ENCODE results near the gene IQGAP3.

Gene IQGAP3

DNA sequence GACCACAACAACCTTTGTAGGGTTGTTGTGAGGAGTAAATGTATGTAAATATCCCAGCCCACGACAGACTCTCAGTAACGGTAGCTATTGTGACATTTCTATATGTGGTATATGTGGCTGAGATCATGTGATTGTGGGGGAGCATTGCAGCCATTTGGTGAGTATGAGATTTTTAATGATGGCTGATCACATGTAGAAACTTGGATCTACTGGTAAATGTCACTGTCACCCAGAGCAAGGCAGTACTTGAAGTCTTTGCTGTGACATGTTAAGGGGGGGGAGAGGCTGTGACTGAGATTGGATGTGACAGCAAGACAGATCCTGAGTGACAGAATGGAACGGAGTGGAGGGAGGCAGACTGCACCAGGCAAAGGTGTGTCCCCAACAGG is 47.9 kb downstream of the IQGAP3 start:
- TF ChIP-seq, protein P1, sequence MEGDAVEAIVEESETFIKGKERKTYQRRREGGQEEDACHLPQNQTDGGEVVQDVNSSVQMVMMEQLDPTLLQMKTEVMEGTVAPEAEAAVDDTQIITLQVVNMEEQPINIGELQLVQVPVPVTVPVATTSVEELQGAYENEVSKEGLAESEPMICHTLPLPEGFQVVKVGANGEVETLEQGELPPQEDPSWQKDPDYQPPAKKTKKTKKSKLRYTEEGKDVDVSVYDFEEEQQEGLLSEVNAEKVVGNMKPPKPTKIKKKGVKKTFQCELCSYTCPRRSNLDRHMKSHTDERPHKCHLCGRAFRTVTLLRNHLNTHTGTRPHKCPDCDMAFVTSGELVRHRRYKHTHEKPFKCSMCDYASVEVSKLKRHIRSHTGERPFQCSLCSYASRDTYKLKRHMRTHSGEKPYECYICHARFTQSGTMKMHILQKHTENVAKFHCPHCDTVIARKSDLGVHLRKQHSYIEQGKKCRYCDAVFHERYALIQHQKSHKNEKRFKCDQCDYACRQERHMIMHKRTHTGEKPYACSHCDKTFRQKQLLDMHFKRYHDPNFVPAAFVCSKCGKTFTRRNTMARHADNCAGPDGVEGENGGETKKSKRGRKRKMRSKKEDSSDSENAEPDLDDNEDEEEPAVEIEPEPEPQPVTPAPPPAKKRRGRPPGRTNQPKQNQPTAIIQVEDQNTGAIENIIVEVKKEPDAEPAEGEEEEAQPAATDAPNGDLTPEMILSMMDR (IDR thresholded peaks at IDR 0.05; ENCODE audit: extremely low read depth, insufficient read depth, missing control alignments) = no peak
- DNase-seq (ENCODE audit: low spot score) = peak; percentile 46
- in situ Hi-C loops (cut with MboI; ENCODE audit: low pct_unique_long_range_greater_than_20kb, low sequenced_read_pairs, unreplicated experiment) = no loop called here

DNA sequence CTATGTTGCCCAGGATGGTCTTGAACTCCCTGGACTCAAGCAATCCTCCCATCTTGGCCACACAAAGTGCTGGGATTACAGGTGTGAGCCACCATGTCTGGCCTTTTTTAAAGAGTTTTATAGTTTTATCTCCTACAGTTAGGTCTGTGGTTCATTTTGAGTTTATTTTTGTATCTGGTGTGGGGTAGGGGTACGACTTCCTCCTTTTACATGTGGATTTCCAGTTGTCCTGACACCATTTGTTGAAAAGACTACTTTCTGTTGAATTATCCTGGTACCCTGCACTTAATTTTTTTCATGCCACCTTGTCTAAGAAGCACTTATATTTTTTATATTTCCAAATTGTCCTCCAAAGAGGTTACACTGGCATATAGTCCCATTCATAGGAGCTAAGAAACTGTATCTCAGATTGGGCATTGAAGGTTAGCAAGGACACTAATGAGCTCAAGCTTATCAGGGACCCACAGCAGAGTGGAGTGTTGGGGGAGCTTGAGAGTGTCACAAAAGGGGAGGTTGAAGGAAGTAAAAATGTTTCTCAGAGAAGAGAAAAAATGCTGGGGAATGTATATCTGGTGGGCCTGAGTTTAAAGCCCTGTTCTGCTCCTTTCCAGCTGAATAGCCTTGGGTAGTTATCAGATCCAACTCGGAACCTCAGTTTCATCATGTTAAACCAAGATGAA is 48.4 kb downstream of the IQGAP3 start:
- TF ChIP-seq, protein P1 (IDR thresholded peaks at IDR 0.05; ENCODE audit: extremely low read depth, insufficient read depth, missing control alignments) = no peak
- DNase-seq (ENCODE audit: low spot score) = no peak
- in situ Hi-C loops (cut with MboI; ENCODE audit: low pct_unique_long_range_greater_than_20kb, low sequenced_read_pairs, unreplicated experiment) = no loop called here

DNA sequence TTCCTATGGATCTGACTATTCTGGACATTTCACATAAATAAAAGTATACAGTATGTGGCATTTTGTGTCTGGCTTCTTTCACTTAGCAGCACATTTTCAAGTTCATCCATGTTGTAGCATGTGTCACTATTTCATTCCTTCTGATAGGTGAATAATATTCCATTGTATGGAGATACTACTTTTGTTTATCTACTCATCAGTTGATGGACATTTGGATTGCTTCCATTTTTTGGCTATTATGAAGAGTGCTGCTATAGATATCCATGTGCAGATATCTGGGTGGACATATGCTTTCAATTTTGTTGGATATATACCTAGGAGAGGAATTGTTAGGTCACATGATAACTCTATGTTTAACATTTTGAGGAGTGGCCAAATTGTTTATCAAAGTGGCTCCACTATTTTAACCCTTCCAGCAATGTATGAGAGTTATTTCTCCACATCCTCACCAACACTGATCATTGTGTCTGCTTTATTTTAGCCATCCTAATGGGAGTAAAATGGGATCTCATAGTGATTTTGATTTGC is 49.9 kb downstream of the IQGAP3 start:
- DNase-seq (ENCODE audit: low spot score) = no peak
- in situ Hi-C loops (cut with MboI; ENCODE audit: low pct_unique_long_range_greater_than_20kb, low sequenced_read_pairs, unreplicated experiment) = no loop called here
- TF ChIP-seq, protein P1 (IDR thresholded peaks at IDR 0.05; ENCODE audit: extremely low read depth, insufficient read depth, missing control alignments) = no peak

DNA sequence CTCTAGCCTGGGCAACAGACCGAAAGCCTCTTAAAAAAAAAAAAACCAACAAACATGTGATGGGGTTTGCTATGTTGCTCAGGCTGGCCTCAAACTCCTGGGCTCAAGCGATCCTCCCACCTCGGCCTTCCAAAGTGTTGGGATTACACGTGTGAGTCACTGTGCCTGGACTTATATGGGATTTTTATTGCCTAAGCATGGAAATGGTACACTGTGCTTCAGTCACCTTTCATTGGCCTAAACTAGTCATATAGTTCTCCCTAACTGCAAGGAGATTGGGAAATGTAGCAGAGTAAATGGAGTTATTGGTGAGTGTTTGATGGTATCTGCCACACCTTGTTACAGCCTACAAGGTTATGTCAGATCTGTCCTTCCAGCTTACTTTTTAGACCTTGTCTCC is 54.6 kb downstream of the IQGAP3 start:
- in situ Hi-C loops (cut with MboI; ENCODE audit: low pct_unique_long_range_greater_than_20kb, low sequenced_read_pairs, unreplicated experiment) = no loop called here
- TF ChIP-seq, protein P1 (IDR thresholded peaks at IDR 0.05; ENCODE audit: extremely low read depth, insufficient read depth, missing control alignments) = no peak
- DNase-seq (ENCODE audit: low spot score) = no peak

DNA sequence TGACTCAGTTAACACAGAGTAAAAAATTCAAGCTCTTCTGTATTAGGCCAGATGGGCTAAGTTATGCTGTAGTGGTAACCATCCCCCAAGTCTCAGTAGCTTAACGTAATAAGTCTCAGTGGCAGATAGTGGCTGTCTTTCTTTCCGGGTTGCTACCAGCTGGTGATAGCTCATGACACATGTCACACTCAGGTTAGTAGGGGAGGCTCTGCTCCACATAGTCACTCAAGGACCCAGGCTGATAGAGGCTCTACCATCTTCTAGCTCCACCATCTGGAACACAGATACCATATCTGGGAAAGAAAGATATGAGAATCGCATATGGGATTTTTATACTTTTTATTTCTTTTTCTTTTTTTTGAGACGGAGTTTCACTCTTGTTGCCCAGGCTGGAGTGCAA is 55.5 kb downstream of the IQGAP3 start:
- TF ChIP-seq, protein P1 (IDR thresholded peaks at IDR 0.05; ENCODE audit: extremely low read depth, insufficient read depth, missing control alignments) = no peak
- no peak for DNase-seq (ENCODE audit: low spot score)
- in situ Hi-C loops (cut with MboI; ENCODE audit: low pct_unique_long_range_greater_than_20kb, low sequenced_read_pairs, unreplicated experiment) = no loop called here

DNA sequence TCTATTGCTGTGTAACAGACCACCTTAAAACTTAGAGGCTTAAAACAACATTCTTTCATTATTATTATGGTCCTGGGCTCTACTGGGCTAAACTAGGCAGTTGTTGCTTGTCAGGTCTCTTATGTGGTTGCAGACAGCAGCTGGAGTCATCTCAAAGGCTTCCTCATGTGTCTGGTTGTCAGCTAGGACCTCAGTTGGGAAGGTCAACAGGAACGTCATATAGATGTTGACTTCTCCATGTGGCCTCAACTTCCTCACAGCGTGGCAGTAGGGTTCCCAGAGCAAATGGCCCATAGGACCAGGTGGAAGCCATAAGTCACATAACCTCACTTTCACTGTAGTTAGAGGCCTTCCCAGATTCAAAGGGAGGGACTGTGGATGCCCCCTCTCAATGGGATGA is 56.4 kb downstream of the IQGAP3 start:
- in situ Hi-C loops (cut with MboI; ENCODE audit: low pct_unique_long_range_greater_than_20kb, low sequenced_read_pairs, unreplicated experiment) = no loop called here
- DNase-seq (ENCODE audit: low spot score) = no peak
- TF ChIP-seq, protein P1 (IDR thresholded peaks at IDR 0.05; ENCODE audit: extremely low read depth, insufficient read depth, missing control alignments) = no peak

All from GM13977 (cell line).